Ishikawa (cell line): ENCODE measurements around the gene CCNT2.

Experiments
- CEBPB ChIP-seq: IDR thresholded peaks from 2 replicates; pipeline ENCODE4 v1.6.1; 2012
- CREB1 ChIP-seq: IDR thresholded peaks from 2 replicates; pipeline ENCODE4 v1.6.1; 2012; ENCODE audit warnings: low read depth
- EGR1 ChIP-seq: IDR thresholded peaks from 2 replicates; pipeline ENCODE4 v1.6.1; 2012
- EP300 ChIP-seq: IDR thresholded peaks from 2 replicates; pipeline ENCODE4 v1.6.1; 2012; ENCODE audit warnings: borderline replicate concordance
- FOXM1 ChIP-seq: IDR thresholded peaks from 2 replicates; pipeline ENCODE4 v1.6.1; 2012; ENCODE audit warnings: low read depth, borderline replicate concordance
- MAX ChIP-seq: IDR thresholded peaks from 2 replicates; pipeline ENCODE4 v1.6.1; 2012
- NFIC ChIP-seq: IDR thresholded peaks from 2 replicates; pipeline ENCODE4 v1.6.1; 2012
- RAD21 ChIP-seq: IDR thresholded peaks from 2 replicates; pipeline ENCODE4 v1.6.1; 2012; ENCODE audit warnings: low read depth
- REST ChIP-seq: IDR thresholded peaks from 2 replicates; pipeline ENCODE4 v1.6.1; 2012; ENCODE audit warnings: low read depth, mild to moderate bottlenecking
- TAF1 ChIP-seq: IDR thresholded peaks from 2 replicates; pipeline ENCODE4 v1.6.1; 2012; ENCODE audit warnings: low read depth, mild to moderate bottlenecking
- TCF12 ChIP-seq: IDR thresholded peaks from 2 replicates; pipeline ENCODE4 v1.6.1; 2012; ENCODE audit warnings: low read depth
- TEAD4 ChIP-seq: IDR thresholded peaks from 2 replicates; pipeline ENCODE4 v1.6.1; 2012
- USF1 ChIP-seq: IDR thresholded peaks from 2 replicates; pipeline ENCODE4 v1.6.1; 2012
- YY1 ChIP-seq: IDR thresholded peaks from 2 replicates; pipeline ENCODE4 v1.6.1; 2012; ENCODE audit warnings: low read depth
- ZBTB7A ChIP-seq: IDR thresholded peaks from 2 replicates; pipeline ENCODE4 v1.6.1; 2012; ENCODE audit warnings: low read depth

Gene CCNT2

GRCh38 chr2:134917360-134917865 is 1.2 kb upstream of the CCNT2 start:
- TF ChIP-seq FOXM1 (no peak), EGR1 (no peak), NFIC (no peak), ZBTB7A (no peak), USF1 (no peak), REST (no peak), YY1 (no peak), MAX (no peak), TAF1 (no peak), CREB1 (no peak), EP300 (no peak), TCF12 (no peak)

- TF ChIP-seq MAX (peak; percentile 40; the same call in 1 of the 2 replicates), EGR1 (no peak; the same call in 1 of the 2 replicates), EP300 (no peak), TAF1 (peak; percentile 48; the same call in 1 of the 2 replicates), YY1 (peak; percentile 64; the same call in 1 of the 2 replicates)
Measured at GRCh38 chr2:134917888-134918525, 615 bp upstream of the CCNT2 start.

GRCh38 chr2:134919341-134920210 is 954 bp downstream of the CCNT2 start:
- TF ChIP-seq TEAD4 = no peak
- no peak for TF ChIP-seq YY1
- no peak for TF ChIP-seq REST
- no peak for TF ChIP-seq ZBTB7A
- no peak for TF ChIP-seq FOXM1
- no peak for TF ChIP-seq CREB1
- no peak for TF ChIP-seq EGR1
- no peak; the same call in 1 of the 2 replicates for TF ChIP-seq NFIC
- no peak for TF ChIP-seq TAF1
- TF ChIP-seq RAD21 = no peak
- no peak for TF ChIP-seq CEBPB
- TF ChIP-seq USF1 = no peak
- TF ChIP-seq TCF12 = no peak
- no peak for TF ChIP-seq EP300
- no peak for TF ChIP-seq MAX

GRCh38 chr2:134924912-134925311 is 6.3 kb downstream of the CCNT2 start:
- TF ChIP-seq YY1 (no peak), TAF1 (no peak), RAD21 (no peak), NFIC (no peak), CREB1 (no peak), EP300 (no peak), CEBPB (no peak), TEAD4 (no peak), TCF12 (no peak), REST (no peak), USF1 (no peak), FOXM1 (no peak), EGR1 (no peak), MAX (no peak), ZBTB7A (no peak)
